GM03348 (cell line): ENCODE results near the gene PLA2G4A.

Experiments used
- DNase-seq: peaks from one replicate; pipeline ENCODE4 v3.0.0; 2012; ENCODE audit warnings: low spot score

Gene PLA2G4A

GRCh38 chr1:186828611-186829454, at the start of gene PLA2G4A:
Gene PLA2G4A, plus strand, starts transcription at chr1:186828949. Its CDS starts 25,406 bp downstream, at chr1:186854355.
- DNase-seq, result peak; percentile 70

- DNase-seq, result no peak
Measured at GRCh38 chr1:186780076-186780475, 48.7 kb upstream of the PLA2G4A start.

GRCh38 chr1:186781730-186782129, 47.0 kb upstream of the PLA2G4A start:
- no peak for DNase-seq

- no peak for DNase-seq
Measured at GRCh38 chr1:186782791-186783190, 46.0 kb upstream of the PLA2G4A start.

- DNase-seq, result no peak
Measured at GRCh38 chr1:186783193-186783592, 45.6 kb upstream of the PLA2G4A start.

GRCh38 chr1:186785503-186785902, 43.2 kb upstream of the PLA2G4A start:
- DNase-seq, result no peak

GRCh38 chr1:186790101-186790500, 38.6 kb upstream of the PLA2G4A start:
- no peak for DNase-seq

GRCh38 chr1:186792870-186793581, 35.7 kb upstream of the PLA2G4A start:
- no peak for DNase-seq

GRCh38 chr1:186793582-186793927, 35.2 kb upstream of the PLA2G4A start:
- DNase-seq, result no peak

- no peak for DNase-seq
Measured at GRCh38 chr1:186798960-186799688, 29.6 kb upstream of the PLA2G4A start.

GRCh38 chr1:186799689-186800054, 29.1 kb upstream of the PLA2G4A start:
- DNase-seq, result no peak

GRCh38 chr1:186802388-186802787, 26.4 kb upstream of the PLA2G4A start:
- DNase-seq, result no peak

- no peak for DNase-seq
Measured at GRCh38 chr1:186804679-186805078, 24.1 kb upstream of the PLA2G4A start.

GRCh38 chr1:186806477-186806876, 22.3 kb upstream of the PLA2G4A start:
- no peak for DNase-seq

- no peak for DNase-seq
Measured at GRCh38 chr1:186807163-186807562, 21.6 kb upstream of the PLA2G4A start.

- DNase-seq, result no peak
Measured at GRCh38 chr1:186811892-186812291, 16.9 kb upstream of the PLA2G4A start.

- peak; percentile 37 for DNase-seq
Measured at GRCh38 chr1:186812570-186812969, 16.2 kb upstream of the PLA2G4A start.

- no peak for DNase-seq
Measured at GRCh38 chr1:186813420-186813819, 15.3 kb upstream of the PLA2G4A start.

- DNase-seq, result peak; percentile 9
Measured at GRCh38 chr1:186819126-186819525, 9.6 kb upstream of the PLA2G4A start.

GRCh38 chr1:186819563-186819962, 9.2 kb upstream of the PLA2G4A start:
- DNase-seq, result no peak

GRCh38 chr1:186829686-186830587, 1.2 kb downstream of the PLA2G4A start:
- DNase-seq, result no peak

GRCh38 chr1:186831168-186831567, 2.4 kb downstream of the PLA2G4A start:
- no peak for DNase-seq
